Measurements from ENCODE around the gene PARD3. TPM values are rescaled to one million over a fixed set of nuclear protein-coding genes. Genes with fewer than 3 reads are reported as not detected.

The PARD3 gene
- total and polyA plus RNA-seq, 10 of the 15 experiments (the other 5 are each of a cell fraction or from before 2014, with no cell fraction given): 2.6 to 43.1 (median 13.9) TPM

Small RNAs within 50 kb of the gene (small RNA-seq; reads per million reads assigned to genes)
- gene ELOBP4: not detected
- not detected for gene RF00019
- gene RPL37P18: not detected

Measured in GM12878 (cell line).